ENCODE data around the gene S100A12.

The S100A12 gene

GRCh38 chr1:153337980-153338853, 37.2 kb downstream of the S100A12 start:
- DNase-seq = no peak

GRCh38 chr1:153336650-153337049, 38.8 kb downstream of the S100A12 start:
- peak in 1 of 56 donors; percentile 13 for DNase-seq

- no peak for DNase-seq
These were observed 41.5 kb downstream of the S100A12 start for GRCh38 chr1:153333902-153334301.

- DNase-seq = peak in 3 of 56 donors; percentile 2 to 34 (median 7)
These were observed 50.5 kb downstream of the S100A12 start for GRCh38 chr1:153324912-153325311.

All from amygdala (tissue), 56 donors.